GM18517 (cell line): ENCODE data around the gene ZNF471.

Source experiments
- ATAC-seq: cut with Tn5 transposase; IDR thresholded peaks from one replicate; pipeline ENCODE4 v1.9.1; 2021; ENCODE audit warnings: mild to moderate bottlenecking, moderate library complexity; ENCODE audit not compliant: unreplicated experiment

ZNF471 gene

DNA sequence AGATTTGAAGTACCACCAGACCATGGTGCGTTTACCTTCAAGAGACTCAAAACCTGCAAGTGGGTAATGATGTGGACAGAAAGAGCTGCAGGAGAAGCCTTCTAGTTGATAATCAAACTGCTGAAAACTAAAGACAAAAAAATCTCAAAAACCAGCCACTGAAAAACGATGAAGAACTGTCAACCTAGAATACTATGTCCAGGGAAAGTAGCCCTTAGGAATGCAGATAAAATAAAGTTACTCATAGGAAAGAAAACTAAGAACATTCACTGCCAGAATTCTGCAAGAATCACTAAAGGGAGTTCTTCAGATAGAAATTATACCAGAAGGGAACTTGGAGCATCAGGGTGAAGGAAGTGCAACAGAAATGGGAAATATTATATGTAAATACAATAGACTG, 64.9 kb downstream of the ZNF471 start:
- no peak for ATAC-seq

DNA sequence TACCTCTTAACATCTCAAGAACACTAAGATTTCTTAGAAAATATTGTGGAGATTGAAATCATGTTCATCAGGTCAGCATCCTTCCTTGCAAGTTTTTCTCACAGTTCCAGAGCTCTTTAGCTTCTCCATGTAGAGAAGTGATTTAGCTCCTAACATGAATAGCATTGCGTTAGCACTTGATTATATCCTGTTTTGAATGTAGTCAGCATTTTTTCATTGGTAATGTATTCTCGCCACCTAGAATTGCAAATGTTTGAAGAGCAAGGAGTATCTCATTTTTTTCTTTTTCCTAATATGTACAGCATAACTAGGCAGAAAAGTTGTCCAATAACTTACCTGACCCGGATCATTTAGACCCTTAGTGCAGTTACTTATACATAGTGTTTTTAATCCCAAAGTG, 66.3 kb downstream of the ZNF471 start:
- ATAC-seq = no peak

DNA sequence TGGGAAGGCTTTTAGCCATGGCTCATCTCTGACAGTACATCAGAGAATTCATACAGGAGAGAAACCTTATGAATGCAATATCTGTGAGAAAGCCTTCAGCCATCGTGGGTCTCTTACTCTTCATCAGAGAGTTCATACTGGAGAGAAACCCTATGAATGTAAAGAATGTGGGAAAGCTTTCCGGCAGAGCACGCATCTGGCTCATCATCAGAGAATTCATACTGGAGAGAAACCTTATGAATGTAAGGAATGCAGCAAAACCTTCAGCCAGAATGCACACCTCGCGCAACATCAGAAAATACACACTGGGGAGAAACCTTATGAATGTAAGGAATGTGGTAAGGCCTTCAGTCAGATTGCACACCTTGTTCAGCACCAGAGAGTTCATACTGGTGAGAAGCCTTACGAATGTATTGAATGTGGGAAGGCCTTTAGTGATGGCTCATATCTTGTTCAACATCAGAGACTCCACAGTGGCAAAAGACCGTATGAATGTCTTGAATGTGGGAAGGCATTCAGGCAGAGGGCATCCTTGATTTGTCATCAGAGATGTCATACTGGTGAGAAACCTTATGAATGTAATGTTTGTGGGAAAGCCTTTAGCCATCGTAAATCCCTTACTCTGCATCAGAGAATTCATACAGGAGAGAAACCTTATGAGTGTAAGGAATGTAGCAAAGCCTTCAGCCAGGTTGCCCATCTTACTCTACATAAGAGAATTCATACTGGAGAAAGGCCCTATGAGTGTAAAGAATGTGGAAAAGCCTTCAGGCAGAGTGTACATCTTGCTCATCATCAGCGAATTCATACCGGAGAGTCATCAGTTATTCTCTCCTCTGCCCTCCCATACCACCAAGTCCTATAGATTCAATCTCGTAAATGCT, 70.3 kb downstream of the ZNF471 start:
- no peak for ATAC-seq
